Measurements from ENCODE around the gene MACROH2A1. TPM values are rescaled to one million over a fixed set of nuclear protein-coding genes. Genes with fewer than 3 reads are reported as not detected.

Gene MACROH2A1
- total RNA-seq, 1 donor from 2014 or later: 390 TPM

- no peak for TF ChIP-seq CTCF (conservative IDR thresholded peaks at IDR 0.05; ENCODE audit: low read depth, low read length)
- H3K4me3 ChIP-seq (ENCODE audit: low read depth, low read length): no peak overlapping the region
- DNase-seq (ENCODE audit: low read depth): no peak
These were observed 1.9 kb downstream of the MACROH2A1 start for GRCh38 chr5:135397084-135397483.

- H3K4me3 ChIP-seq (ENCODE audit: low read depth, low read length): no peak overlapping the region
- no peak for TF ChIP-seq CTCF (conservative IDR thresholded peaks at IDR 0.05; ENCODE audit: low read depth, low read length)
- DNase-seq (ENCODE audit: low read depth): no peak
These were observed 2.5 kb downstream of the MACROH2A1 start for GRCh38 chr5:135396459-135397055.

- no peak for TF ChIP-seq CTCF (conservative IDR thresholded peaks at IDR 0.05; ENCODE audit: low read depth, low read length)
- no peak overlapping the region for H3K4me3 ChIP-seq (ENCODE audit: low read depth, low read length)
- DNase-seq (ENCODE audit: low read depth): no peak
These were observed 3.2 kb downstream of the MACROH2A1 start for GRCh38 chr5:135395866-135396265.

DNA sequence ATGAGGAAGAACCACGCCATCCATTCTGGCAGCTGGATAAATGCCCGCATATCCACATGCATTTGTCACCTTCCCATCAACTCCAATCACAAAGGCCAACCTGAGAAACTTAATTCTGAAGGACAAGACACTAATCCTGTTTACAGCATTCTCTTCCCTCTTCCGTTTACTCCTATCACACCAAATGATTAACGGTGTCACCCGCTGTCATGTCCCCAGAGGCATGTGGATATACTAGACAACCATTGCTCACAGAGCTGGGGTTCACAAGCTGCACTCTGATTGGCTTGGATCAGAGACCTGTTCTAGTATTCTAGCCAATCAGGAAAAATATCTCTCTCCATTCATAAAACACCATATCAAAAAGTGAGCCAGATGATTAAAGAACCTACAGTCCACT is 3.6 kb downstream of the MACROH2A1 start:
- TF ChIP-seq CTCF (conservative IDR thresholded peaks at IDR 0.05; ENCODE audit: low read depth, low read length): no peak
- no peak overlapping the region for H3K4me3 ChIP-seq (ENCODE audit: low read depth, low read length)
- DNase-seq (ENCODE audit: low read depth): no peak

- TF ChIP-seq CTCF (conservative IDR thresholded peaks at IDR 0.05; ENCODE audit: low read depth, low read length): no peak
- H3K4me3 ChIP-seq (ENCODE audit: low read depth, low read length): no peak overlapping the region
- no peak for DNase-seq (ENCODE audit: low read depth)
These were observed 4.9 kb downstream of the MACROH2A1 start for GRCh38 chr5:135394095-135394494.

DNA sequence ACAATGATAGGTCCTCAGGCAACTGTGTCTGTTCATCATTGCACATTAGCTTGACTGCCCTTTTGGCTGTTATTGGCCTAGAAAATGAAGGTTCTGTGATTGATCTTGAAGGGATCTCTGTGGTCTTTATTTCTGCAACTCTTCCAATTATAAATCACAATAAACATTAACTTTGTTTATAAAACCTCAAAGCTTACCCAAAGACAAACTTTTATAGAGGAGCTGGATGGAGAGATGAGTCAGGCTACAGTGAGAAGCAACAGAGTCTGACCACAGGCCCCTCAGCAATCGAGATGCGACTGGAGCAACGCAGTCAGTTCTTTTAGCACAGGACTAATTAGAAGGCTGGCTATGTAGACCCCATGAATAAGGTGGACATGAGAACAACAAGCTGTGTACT is 5.3 kb downstream of the MACROH2A1 start:
- H3K4me3 ChIP-seq (ENCODE audit: low read depth, low read length): no peak overlapping the region
- DNase-seq (ENCODE audit: low read depth): no peak
- no peak for TF ChIP-seq CTCF (conservative IDR thresholded peaks at IDR 0.05; ENCODE audit: low read depth, low read length)

- TF ChIP-seq CTCF (conservative IDR thresholded peaks at IDR 0.05; ENCODE audit: low read depth, low read length): no peak
- DNase-seq (ENCODE audit: low read depth): no peak
- no peak overlapping the region for H3K4me3 ChIP-seq (ENCODE audit: low read depth, low read length)
These were observed 5.8 kb downstream of the MACROH2A1 start for GRCh38 chr5:135393229-135393628.
